A549 (cell line): Measurements from ENCODE around the gene SALL1. TPM values are rescaled to one million over a fixed set of nuclear protein-coding genes. Genes with fewer than 3 reads are reported as not detected.

Experiments used
- ATAC-seq, 2 experiments: fragments of 200-7000 bp in 1 of 2; fragments of >200 bp in 1 of 2; cut with Nextera tagmentation in 1 of 2; cut with Tn5 transposase in 1 of 2; 3 replicates each; pipeline versions ENCODE4 v1.8.0 to v1.9.1; 2018 to 2020; ENCODE audit warnings: mild to moderate bottlenecking in 1 of 2, moderate library complexity in 1 of 2
- CTCF ChIA-PET: fragments of 300-600 bp; sonication (Branson Sonifier 250); formaldehyde crosslinking; extraction: SDS; loops from one replicate; lab custom pipeline; 2021; ENCODE audit warnings: antibody characterized with exemption, inconsistent platforms; lab: Yijun Ruan, JAX
- POLR2A ChIA-PET: fragments of 350-600 bp; formaldehyde crosslinking; extraction: SDS; loops from one replicate; lab custom pipeline; 2021; ENCODE audit warnings: antibody characterized with exemption, inconsistent platforms; lab: Yijun Ruan, JAX
- DNase-seq, 2 experiments: peaks; one replicate each; pipeline versions ENCODE4 v3.0.0 to v3.0.0-alpha.2; 2011 to 2016; ENCODE audit warnings: low read depth in 1 of 2, low spot score in 1 of 2
- FAIRE-seq: peaks from 2 replicates; lab custom pipeline; 2011; peaks lifted over from hg19 to GRCh38; lab: Jason Lieb, UNC
- H3K27ac ChIP-seq, 2 experiments: fragments of >200 bp; sonication (Bioruptor Twin); formaldehyde crosslinking; 3 replicates each; pipeline ENCODE4 v1.5.1; 2016 to 2017
- H3K4me1 ChIP-seq: fragments of >200 bp; sonication (Bioruptor Twin); formaldehyde crosslinking; 3 replicates; pipeline ENCODE4 v1.6.1; 2016
- H3K4me2 ChIP-seq: fragments of >200 bp; sonication (Bioruptor Twin); formaldehyde crosslinking; 3 replicates; pipeline ENCODE4 v1.6.1; 2016
- H3K4me3 ChIP-seq: fragments of >200 bp; sonication (Bioruptor Twin); formaldehyde crosslinking; 3 replicates; pipeline ENCODE4 v1.5.1; 2016
- H3K9me3 ChIP-seq: fragments of >200 bp; sonication (Bioruptor Twin); formaldehyde crosslinking; 3 replicates; pipeline ENCODE4 v1.6.1; 2016
- CBX2 ChIP-seq: fragments of 200-600 bp; sonication (generic); IDR thresholded peaks from 2 replicates; pipeline ENCODE4 v1.6.1; 2016; ENCODE audit warnings: low read depth, mild to moderate bottlenecking, borderline replicate concordance
- CBX8 ChIP-seq: fragments of 200-600 bp; sonication (generic); IDR thresholded peaks from 2 replicates; pipeline ENCODE4 v1.6.1; 2016
- CEBPB ChIP-seq, 2 experiments: fragments of >200 bp in 1 of 2; sonication (Bioruptor Twin) in 1 of 2; formaldehyde crosslinking in 1 of 2; IDR thresholded peaks; 2 replicates each; pipeline ENCODE4 v1.6.1; 2012 to 2016
- CHD2 ChIP-seq: fragments of 150-350 bp; IDR thresholded peaks from 2 replicates; pipeline ENCODE4 v1.6.1; 2014; ENCODE audit warnings: low read length; ENCODE audit not compliant: partially characterized antibody
- CHD4 ChIP-seq: fragments of 200-600 bp; sonication (generic); IDR thresholded peaks from 2 replicates; pipeline ENCODE4 v1.6.1; 2016; ENCODE audit warnings: antibody characterized with exemption, mild to moderate bottlenecking, borderline replicate concordance
- EHMT2 ChIP-seq: fragments of 200-600 bp; sonication (generic); IDR thresholded peaks from 2 replicates; pipeline ENCODE4 v1.6.1; 2016; ENCODE audit warnings: antibody characterized with exemption, low read depth, mild to moderate bottlenecking, moderate library complexity
- EP300 ChIP-seq, 2 experiments: fragments of >200 bp; sonication (Bioruptor Twin); formaldehyde crosslinking; IDR thresholded peaks; 2 replicates in 1 of 2; 3 replicates in 1 of 2; pipeline ENCODE4 v1.6.1; 2016 to 2017
- ESRRA ChIP-seq: fragments of 150-350 bp; IDR thresholded peaks from 2 replicates; pipeline ENCODE4 v1.6.1; 2014; ENCODE audit warnings: mild to moderate bottlenecking, low read length, borderline replicate concordance
- FOXS1 ChIP-seq: fragments of 250-450 bp; sonication (Bioruptor Pico); IDR thresholded peaks from 2 replicates; pipeline ENCODE4 v1.5.0; 2020; ENCODE audit warnings: mild to moderate bottlenecking, moderate library complexity
- HDAC2 ChIP-seq: fragments of 200-600 bp; sonication (generic); IDR thresholded peaks from 2 replicates; pipeline ENCODE4 v1.6.1; 2016
- HEYL ChIP-seq: fragments of 250-450 bp; sonication (Bioruptor Pico); IDR thresholded peaks from 2 replicates; pipeline ENCODE4 v1.8.0; 2021; ENCODE audit warnings: mild to moderate bottlenecking, moderate library complexity
- HOXB13 ChIP-seq: fragments of 250-450 bp; sonication (Bioruptor Pico); IDR thresholded peaks from 2 replicates; pipeline ENCODE4 v1.5.0; 2020; ENCODE audit warnings: low read depth, mild to moderate bottlenecking, moderate library complexity
- HOXB5 ChIP-seq: fragments of 250-450 bp; sonication (Bioruptor Pico); IDR thresholded peaks from 2 replicates; pipeline ENCODE4 v1.5.0; 2020; ENCODE audit warnings: mild to moderate bottlenecking, moderate library complexity
- JUN ChIP-seq, 2 experiments: fragments of >200 bp; sonication (Bioruptor Twin); formaldehyde crosslinking; IDR thresholded peaks; 2 replicates in 1 of 2; 3 replicates in 1 of 2; pipeline ENCODE4 v1.6.1; 2016 to 2017
- NFE2L2 ChIP-seq: fragments of 150-350 bp; conservative IDR thresholded peaks from 2 replicates; pipeline ENCODE4 v1.6.1; 2014; ENCODE audit warnings: low read length
- POLR2A ChIP-seq: IDR thresholded peaks from 2 replicates; pipeline ENCODE4 v1.6.1; 2012; ENCODE audit warnings: mild to moderate bottlenecking, low read length
- RCOR1 ChIP-seq: fragments of 150-350 bp; IDR thresholded peaks from 2 replicates; pipeline ENCODE4 v1.6.1; 2014; ENCODE audit warnings: antibody characterized with exemption, low read length, low read depth
- TFCP2L1 ChIP-seq: fragments of 250-450 bp; sonication (Bioruptor Pico); IDR thresholded peaks from 2 replicates; pipeline ENCODE4 v1.5.0; 2021; ENCODE audit warnings: mild to moderate bottlenecking
- ZNF302 ChIP-seq: fragments of 250-450 bp; sonication (Bioruptor Pico); IDR thresholded peaks from 2 replicates; pipeline ENCODE4 v1.9.0; 2021; ENCODE audit warnings: inconsistent platforms, mild to moderate bottlenecking, moderate library complexity
- WGBS: methylation state at CpG from one replicate; pipeline ENCODE4 v1.1.6; 2017; ENCODE audit errors: missing lambda C conversion rate; 5-methylcytosine and 5-hydroxymethylcytosine counted together
- polyA plus RNA-seq, 4 experiments: library from polyadenylated mRNA; depleted of rRNA in 3 of 4; stranded (reverse); fragments of >200 nt; fragmentation: RNase III in 1 of 4; extraction: RNeasy Plus Mini Kit Qiagen cat#74134 plus additional on column Dnase treatment in 1 of 4; gene quantifications; 2 replicates in 3 of 4; 3 replicates in 1 of 4; pipeline ENCODE4 v1.2.3, GENCODE V29; 2011 to 2017
- TF ChIP-seq, protein P1 (sequence below): fragments of >200 bp; sonication (Bioruptor Twin); formaldehyde crosslinking; IDR thresholded peaks from 2 replicates; pipeline ENCODE4 v1.6.1; 2016
- TF ChIP-seq, protein P2 (sequence below): fragments of >200 bp; sonication (Bioruptor Twin); formaldehyde crosslinking; IDR thresholded peaks from 3 replicates; pipeline ENCODE4 v1.5.1; 2016

The SALL1 gene
- polyA plus RNA-seq, 2 of the 4 experiments (the other 2 are of a cell fraction): 0.13 to 0.28 TPM

GRCh38 chr16:51184702-51185433 is 33.8 kb upstream of the SALL1 start:
- POLR2A ChIA-PET: no interaction called here

DNA sequence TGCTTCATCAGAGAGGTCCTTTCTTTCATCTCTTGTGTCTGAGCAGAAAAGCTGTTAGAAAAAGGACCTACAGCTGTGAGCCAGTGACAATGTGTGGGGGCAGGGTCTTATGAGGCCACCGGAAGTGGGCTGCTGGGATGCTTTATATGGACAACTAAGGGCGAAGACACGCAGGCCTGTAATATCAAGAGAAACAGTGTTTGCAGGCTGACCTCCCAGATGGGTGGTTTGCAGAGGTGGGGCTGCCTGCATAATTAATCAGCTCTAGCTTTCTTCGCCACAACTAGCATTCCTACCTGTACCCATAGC is 30.4 kb upstream of the SALL1 start:
- POLR2A ChIA-PET: no interaction called here
- DNase-seq (no peak), ATAC-seq (no peak), FAIRE-seq (no peak)
- 9% methylated on average over 4 of the region's 4 CpGs for WGBS
- H3K4me2 ChIP-seq: no peak overlapping the region
- no peak overlapping the region for H3K27ac ChIP-seq
- H3K9me3 ChIP-seq: no peaks in the 10 kb centered on the region
- no peaks in the 10 kb centered on the region for H3K4me1 ChIP-seq
- no peak for TF ChIP-seq EHMT2
- no peak overlapping the region for H3K4me3 ChIP-seq
- CTCF ChIA-PET: no interaction called here

More at GRCh38 chr16:51184702-51185433, 33.8 kb upstream of the SALL1 start:
- CTCF ChIA-PET: no interaction called here
- no peak overlapping the region for H3K4me2 ChIP-seq
- H3K4me1 ChIP-seq: no peaks in the 10 kb centered on the region
- ATAC-seq (no peak), DNase-seq (no peak), FAIRE-seq (no peak)
- H3K4me3 ChIP-seq: no peak overlapping the region
- WGBS: 0% methylated on average over 5 of the region's 8 CpGs
- H3K27ac ChIP-seq: no peak overlapping the region
- H3K9me3 ChIP-seq: no peaks in the 10 kb centered on the region
- peak; percentile 68 for TF ChIP-seq NFE2L2
- TF ChIP-seq, protein P1, sequence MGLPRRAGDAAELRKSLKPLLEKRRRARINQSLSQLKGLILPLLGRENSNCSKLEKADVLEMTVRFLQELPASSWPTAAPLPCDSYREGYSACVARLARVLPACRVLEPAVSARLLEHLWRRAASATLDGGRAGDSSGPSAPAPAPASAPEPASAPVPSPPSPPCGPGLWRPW: no peak

- TF ChIP-seq JUN (IDR thresholded peaks at IDR 0.05) (no peak), CHD4 (no peak), ESRRA (no peak), FOXS1 (CRISPR knock-in tag) (no peak)
- 15% methylated on average over 4 of the region's 4 CpGs for WGBS
- H3K4me3 ChIP-seq: no peak overlapping the region
- POLR2A ChIA-PET: no interaction called here
- no peak for FAIRE-seq
- no peak for DNase-seq
- ATAC-seq: no peak
- CTCF ChIA-PET: no interaction called here
- no peaks in the 10 kb centered on the region for H3K9me3 ChIP-seq
- no peaks in the 10 kb centered on the region for H3K4me1 ChIP-seq
- no peak overlapping the region for H3K4me2 ChIP-seq
- H3K27ac ChIP-seq: no peak overlapping the region
These were observed 29.8 kb upstream of the SALL1 start for GRCh38 chr16:51180719-51181502.

DNA sequence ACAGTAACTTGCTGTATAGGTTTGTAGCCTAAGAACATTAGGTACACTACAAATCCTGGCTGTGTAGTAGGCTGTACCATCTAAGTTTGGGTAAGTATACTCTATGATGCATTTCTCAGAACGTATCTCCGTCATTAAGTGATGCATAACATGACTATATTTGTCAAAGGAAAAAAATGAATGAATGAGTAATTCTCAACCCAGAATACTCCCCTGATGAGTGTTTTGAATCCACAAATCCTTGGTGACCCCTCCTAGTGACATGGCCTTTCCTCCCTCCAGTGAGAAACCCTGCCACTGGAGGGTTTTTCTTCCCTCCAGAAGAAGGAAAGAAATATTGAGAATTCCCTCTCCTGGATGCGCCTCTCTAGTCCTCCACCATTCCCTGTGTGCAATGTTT is 24.0 kb upstream of the SALL1 start:
- no peaks in the 10 kb centered on the region for H3K4me1 ChIP-seq
- ChIA-PET CTCF (no interaction called here), POLR2A (no interaction called here)
- no peak overlapping the region for H3K4me2 ChIP-seq
- no peak for TF ChIP-seq HOXB5 (CRISPR knock-in tag)
- TF ChIP-seq HDAC2: no peak
- TF ChIP-seq, protein P2, sequence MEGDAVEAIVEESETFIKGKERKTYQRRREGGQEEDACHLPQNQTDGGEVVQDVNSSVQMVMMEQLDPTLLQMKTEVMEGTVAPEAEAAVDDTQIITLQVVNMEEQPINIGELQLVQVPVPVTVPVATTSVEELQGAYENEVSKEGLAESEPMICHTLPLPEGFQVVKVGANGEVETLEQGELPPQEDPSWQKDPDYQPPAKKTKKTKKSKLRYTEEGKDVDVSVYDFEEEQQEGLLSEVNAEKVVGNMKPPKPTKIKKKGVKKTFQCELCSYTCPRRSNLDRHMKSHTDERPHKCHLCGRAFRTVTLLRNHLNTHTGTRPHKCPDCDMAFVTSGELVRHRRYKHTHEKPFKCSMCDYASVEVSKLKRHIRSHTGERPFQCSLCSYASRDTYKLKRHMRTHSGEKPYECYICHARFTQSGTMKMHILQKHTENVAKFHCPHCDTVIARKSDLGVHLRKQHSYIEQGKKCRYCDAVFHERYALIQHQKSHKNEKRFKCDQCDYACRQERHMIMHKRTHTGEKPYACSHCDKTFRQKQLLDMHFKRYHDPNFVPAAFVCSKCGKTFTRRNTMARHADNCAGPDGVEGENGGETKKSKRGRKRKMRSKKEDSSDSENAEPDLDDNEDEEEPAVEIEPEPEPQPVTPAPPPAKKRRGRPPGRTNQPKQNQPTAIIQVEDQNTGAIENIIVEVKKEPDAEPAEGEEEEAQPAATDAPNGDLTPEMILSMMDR: no peak
- no peak for TF ChIP-seq CHD4
- TF ChIP-seq ZNF302 (CRISPR knock-in tag): no peak
- no peak for TF ChIP-seq HOXB13 (CRISPR knock-in tag)
- no peak for TF ChIP-seq CHD2
- TF ChIP-seq CBX8: no peak
- TF ChIP-seq TFCP2L1 (CRISPR knock-in tag): no peak
- no peak for TF ChIP-seq HEYL (CRISPR knock-in tag)
- TF ChIP-seq CBX2: no peak
- no peak for TF ChIP-seq EP300 (IDR thresholded peaks at IDR 0.05)
- TF ChIP-seq RCOR1: no peak
- no peak for TF ChIP-seq CEBPB (IDR thresholded peaks at IDR 0.05)
- TF ChIP-seq POLR2A: no peak
- TF ChIP-seq EHMT2: no peak
- no peak for ATAC-seq
- 11% methylated on average over 3 of the region's 3 CpGs for WGBS
- FAIRE-seq: no peak
- no peak overlapping the region for H3K4me3 ChIP-seq
- no peaks in the 10 kb centered on the region for H3K9me3 ChIP-seq
- H3K27ac ChIP-seq: no peak overlapping the region
- DNase-seq: no peak
